H1 (cell line): ENCODE results near the gene MYDGF.

Experiments used
- SIN3A ChIP-seq, 2 experiments: IDR thresholded peaks in 1 of 2; conservative IDR thresholded peaks in 1 of 2; 2 replicates each; pipeline ENCODE4 v1.6.1; 2011 to 2012; ENCODE audit warnings: low read length in 2 of 2, improper control_type of control experiment in 1 of 2, low read depth in 1 of 2, mild to moderate bottlenecking in 1 of 2
- USF2 ChIP-seq: IDR thresholded peaks from 2 replicates; pipeline ENCODE4 v1.6.1; 2011; ENCODE audit warnings: low read length, improper control_type of control experiment
- TF ChIP-seq, protein P1 (sequence below), 3 experiments: IDR thresholded peaks; 1 replicate in 2 of 3; 2 replicates in 1 of 3; pipeline versions ENCODE4 v1.5.1 to v1.6.1; 2011; ENCODE audit warnings: low read length in 3 of 3, mild to moderate bottlenecking in 3 of 3, inconsistent platforms in 2 of 3, low read depth in 1 of 3, moderate library complexity in 1 of 3; ENCODE audit not compliant: insufficient read depth in 1 of 3; ENCODE audit errors: control extremely low read depth in 1 of 3

- TF ChIP-seq USF2 (no peak), SIN3A (conservative IDR thresholded peaks at IDR 0.05 in 1 of 2, IDR thresholded peaks at IDR 0.05 in 1 of 2; ENCODE audit: low read depth in 1 of 2, low read length in 2 of 2) (no peak)
- TF ChIP-seq, protein P1, sequence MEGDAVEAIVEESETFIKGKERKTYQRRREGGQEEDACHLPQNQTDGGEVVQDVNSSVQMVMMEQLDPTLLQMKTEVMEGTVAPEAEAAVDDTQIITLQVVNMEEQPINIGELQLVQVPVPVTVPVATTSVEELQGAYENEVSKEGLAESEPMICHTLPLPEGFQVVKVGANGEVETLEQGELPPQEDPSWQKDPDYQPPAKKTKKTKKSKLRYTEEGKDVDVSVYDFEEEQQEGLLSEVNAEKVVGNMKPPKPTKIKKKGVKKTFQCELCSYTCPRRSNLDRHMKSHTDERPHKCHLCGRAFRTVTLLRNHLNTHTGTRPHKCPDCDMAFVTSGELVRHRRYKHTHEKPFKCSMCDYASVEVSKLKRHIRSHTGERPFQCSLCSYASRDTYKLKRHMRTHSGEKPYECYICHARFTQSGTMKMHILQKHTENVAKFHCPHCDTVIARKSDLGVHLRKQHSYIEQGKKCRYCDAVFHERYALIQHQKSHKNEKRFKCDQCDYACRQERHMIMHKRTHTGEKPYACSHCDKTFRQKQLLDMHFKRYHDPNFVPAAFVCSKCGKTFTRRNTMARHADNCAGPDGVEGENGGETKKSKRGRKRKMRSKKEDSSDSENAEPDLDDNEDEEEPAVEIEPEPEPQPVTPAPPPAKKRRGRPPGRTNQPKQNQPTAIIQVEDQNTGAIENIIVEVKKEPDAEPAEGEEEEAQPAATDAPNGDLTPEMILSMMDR (IDR thresholded peaks at IDR 0.05; ENCODE audit: control extremely low read depth in 1 of 3, insufficient read depth in 1 of 3, low read depth in 1 of 3, low read length in 3 of 3): no peak
These were observed 9.1 kb downstream of the MYDGF start for GRCh38 chr19:4660993-4661392.
